SK-N-SH (cell line): Measurements from ENCODE around the gene CCNA1. TPM values are rescaled to one million over a fixed set of nuclear protein-coding genes. Genes with fewer than 3 reads are reported as not detected.
A peak's percentile ranks its signal among the peaks of the same experiment; 100 is the strongest.

ENCODE experiments used
- CTCF ChIA-PET: fragments of 300-600, 350-600 bp; formaldehyde crosslinking; extraction: SDS; loops from one replicate; lab custom pipeline; 2021; lab: Yijun Ruan, JAX
- POLR2A ChIA-PET: fragments of 350-600 bp; sonication (Branson Sonifier 250); formaldehyde crosslinking; extraction: SDS; loops from one replicate; lab custom pipeline; 2020; ENCODE audit warnings: antibody characterized with exemption, inconsistent platforms; lab: Yijun Ruan, JAX
- DNase-seq: peaks from one replicate; pipeline ENCODE4 v3.0.0; 2012
- H2AFZ ChIP-seq: fragments of 200-600 bp; sonication (generic); 2 replicates; pipeline ENCODE4 v1.8.1; 2016; ENCODE audit warnings: antibody characterized with exemption, mild to moderate bottlenecking, low read depth
- H3F3A ChIP-seq: fragments of 200-600 bp; sonication (generic); replicated peaks from 2 replicates; pipeline ENCODE3; 2016; ENCODE audit warnings: antibody characterized with exemption, mild to moderate bottlenecking; ENCODE audit not compliant: insufficient read depth
- H3K27ac ChIP-seq, 2 experiments: fragments of 200-500 bp in 1 of 2; fragments of 200-600 bp in 1 of 2; sonication (Bioruptor generic) in 1 of 2; sonication (generic), shearing (Covaris generic) in 1 of 2; 2 replicates each; pipeline versions ENCODE4 v1.5.1 to v1.6.1; 2014 to 2016; ENCODE audit warnings: low read depth in 2 of 2, inconsistent platforms in 1 of 2, low read length in 1 of 2, mild to moderate bottlenecking in 1 of 2, mixed read lengths in 1 of 2
- H3K27me3 ChIP-seq: fragments of 200-600 bp; sonication (generic), shearing (Covaris generic); 2 replicates; pipeline ENCODE4 v1.6.1; 2016; ENCODE audit warnings: mixed run types; ENCODE audit not compliant: insufficient read depth
- H3K36me3 ChIP-seq, 2 experiments: fragments of 200-500 bp in 1 of 2; fragments of 200-600 bp in 1 of 2; sonication (Bioruptor generic) in 1 of 2; sonication (generic) in 1 of 2; replicated peaks in 1 of 2; 2 replicates each; pipeline versions ENCODE3 to v1.5.1; 2014 to 2016; ENCODE audit warnings: low read length in 1 of 2, mild to moderate bottlenecking in 1 of 2; ENCODE audit not compliant: insufficient read depth in 2 of 2, control insufficient read depth in 1 of 2
- H3K4me1 ChIP-seq, 2 experiments: fragments of 200-500 bp in 1 of 2; fragments of 200-600 bp in 1 of 2; sonication (Bioruptor generic) in 1 of 2; sonication (generic), shearing (Covaris generic) in 1 of 2; 2 replicates each; pipeline versions ENCODE4 v1.5.1 to v1.6.1; 2014 to 2016; ENCODE audit warnings: low read depth in 1 of 2, low read length in 1 of 2, mixed run types in 1 of 2; ENCODE audit not compliant: insufficient read depth in 2 of 2, control insufficient read depth in 1 of 2
- H3K4me2 ChIP-seq: fragments of 200-600 bp; sonication (generic), shearing (Covaris generic); 2 replicates; pipeline ENCODE4 v1.6.1; 2017; ENCODE audit warnings: mixed run types
- H3K4me3 ChIP-seq, 2 experiments: fragments of 200-500 bp in 1 of 2; fragments of 200-600 bp in 1 of 2; sonication (Bioruptor generic) in 1 of 2; sonication (generic), shearing (Covaris generic) in 1 of 2; 2 replicates each; pipeline versions ENCODE4 v1.5.1 to v1.8.1; 2014 to 2016; ENCODE audit warnings: low read depth in 2 of 2, inconsistent platforms in 1 of 2, low read length in 1 of 2, mild to moderate bottlenecking in 1 of 2, mixed read lengths in 1 of 2, moderate library complexity in 1 of 2
- H3K79me2 ChIP-seq: fragments of 200-600 bp; sonication (generic); 2 replicates; pipeline ENCODE4 v1.8.1; 2017; ENCODE audit warnings: mild to moderate bottlenecking; ENCODE audit not compliant: insufficient read depth
- H3K9ac ChIP-seq: fragments of 200-600 bp; sonication (generic); 2 replicates; pipeline ENCODE4 v1.6.1; 2017; ENCODE audit warnings: mixed run types
- H3K9me2 ChIP-seq: fragments of 200-600 bp; sonication (generic); 2 replicates; pipeline ENCODE4 v1.6.1; 2017; ENCODE audit warnings: mixed run types
- H3K9me3 ChIP-seq: fragments of 200-600 bp; sonication (generic); 2 replicates; pipeline ENCODE4 v1.6.1; 2017; ENCODE audit warnings: mixed run types, mild to moderate bottlenecking, moderate library complexity
- H4K20me1 ChIP-seq: fragments of 200-600 bp; sonication (generic); 2 replicates; pipeline ENCODE4 v1.6.1; 2017; ENCODE audit warnings: mild to moderate bottlenecking, mixed run types; ENCODE audit not compliant: insufficient read depth
- CTCF ChIP-seq: fragments of 200-600 bp; sonication (generic); IDR thresholded peaks from 2 replicates; pipeline ENCODE4 v1.6.1; 2017; ENCODE audit warnings: antibody characterized with exemption, mild to moderate bottlenecking, moderate library complexity
- NFIC ChIP-seq: IDR thresholded peaks from 2 replicates; pipeline ENCODE4 v1.4.0; 2012; ENCODE audit warnings: borderline replicate concordance
- PBX3 ChIP-seq: IDR thresholded peaks from 2 replicates; pipeline ENCODE4; 2012
- POLR2AphosphoS5 ChIP-seq: IDR thresholded peaks from 2 replicates; pipeline ENCODE4 v1.6.1; 2012; ENCODE audit warnings: low read depth, low read length
- RAD21 ChIP-seq: IDR thresholded peaks from 2 replicates; pipeline ENCODE4 v1.6.1; 2012; ENCODE audit warnings: mild to moderate bottlenecking, low read length
- RFX5 ChIP-seq: IDR thresholded peaks from 2 replicates; pipeline ENCODE4 v1.6.1; 2012; ENCODE audit warnings: mild to moderate bottlenecking, improper control_type of control experiment, low read length
- SMC3 ChIP-seq: IDR thresholded peaks from 2 replicates; pipeline ENCODE4 v1.6.1; 2012; ENCODE audit warnings: low read depth, low read length, improper control_type of control experiment
- TCF12 ChIP-seq: IDR thresholded peaks from 2 replicates; pipeline ENCODE4 v1.4.0; 2012
- ZBTB33 ChIP-seq: IDR thresholded peaks from 2 replicates; pipeline ENCODE4 v1.4.0; 2012; ENCODE audit warnings: low read depth, borderline replicate concordance
- WGBS: methylation state at CpG from one replicate; pipeline ENCODE4 v1.1.6; 2017; ENCODE audit warnings: low lambda C conversion rate; 5-methylcytosine and 5-hydroxymethylcytosine counted together
- polyA plus RNA-seq, 3 experiments: library from polyadenylated mRNA; depleted of rRNA; stranded (reverse); fragments of >200 nt; gene quantifications; 2 replicates each; pipeline ENCODE4 v1.2.3, GENCODE V29; 2012

Gene CCNA1
- polyA plus RNA-seq, 1 of the 3 experiments (the other 2 are of a cell fraction): 0.23 TPM

GRCh38 chr13:36450534-36450933, 18.2 kb downstream of the CCNA1 start:
- H3F3A ChIP-seq: no peaks in the 10 kb centered on the region
- peaks cover 0 to 6% of the 10 kb centered on the region in 2 experiments; a peak in 2 of 4 replicates for H3K4me1 ChIP-seq
- H3K4me3 ChIP-seq: no peak overlapping the region
- no peak overlapping the region for H3K4me2 ChIP-seq
- no peak overlapping the region for H3K9ac ChIP-seq
- DNase-seq: no peak
- no peaks in the 10 kb centered on the region for H3K9me2 ChIP-seq
- peaks cover 21% of the 10 kb centered on the region; the same call in 1 of the 2 replicates for H3K27me3 ChIP-seq
- no peaks in the 10 kb centered on the region for H3K36me3 ChIP-seq
- no peak overlapping the region for H3K27ac ChIP-seq
- H2AFZ ChIP-seq: no peak overlapping the region
- POLR2A ChIA-PET: no interaction called here
- 42% methylated on average over 3 of the region's 3 CpGs for WGBS
- H3K9me3 ChIP-seq: no peaks in the 10 kb centered on the region
- TF ChIP-seq POLR2AphosphoS5 (no peak), NFIC (no peak), PBX3 (no peak), RFX5 (no peak)
- CTCF ChIA-PET: interaction anchor here (1.2 kb wide), 1 partner anchor 104 kb away, joined by 3 read pairs; no protein-coding TSS in a partner anchor
- no peaks in the 10 kb centered on the region for H3K79me2 ChIP-seq
- no peaks in the 10 kb centered on the region for H4K20me1 ChIP-seq

- TF ChIP-seq SMC3 (peak; percentile 35; the same call in 1 of the 2 replicates), ZBTB33 (no peak), TCF12 (no peak), RAD21 (peak; percentile 72), CTCF (peak; percentile 57), NFIC (no peak)
- Histone ChIP-seq H3K27me3 (peaks cover 30% of the 10 kb centered on the region; the same call in 1 of the 2 replicates), H3K4me2 (no peak overlapping the region), H3K9me3 (no peaks in the 10 kb centered on the region; the same call in 1 of the 2 replicates), H3K9me2 (no peaks in the 10 kb centered on the region), H3K4me1 (no peaks in the 10 kb centered on the region; a peak in 2 of 4 replicates), H3F3A (no peaks in the 10 kb centered on the region), H3K27ac (no peak overlapping the region), H3K36me3 (no peaks in the 10 kb centered on the region), H4K20me1 (no peaks in the 10 kb centered on the region), H3K4me3 (no peak overlapping the region; a peak in 1 of 4 replicates), H3K9ac (no peak overlapping the region), H2AFZ (no peak overlapping the region), H3K79me2 (no peaks in the 10 kb centered on the region)
- CTCF ChIA-PET: interaction anchor here (0.6 to 1.9 kb wide), 17 partner anchors 9 to 388 kb away, joined by 3 to 13 read pairs (median 3); no protein-coding TSS in a partner anchor
- POLR2A ChIA-PET: no interaction called here
- no peak for DNase-seq
- 22% methylated on average over 5 of the region's 5 CpGs for WGBS
Observed at GRCh38 chr13:36453516-36453915, 21.2 kb downstream of the CCNA1 start.
